Liver (tissue), 3 donors: ENCODE data around the gene GUK1.

Source experiments
- FOXA2 ChIP-seq: IDR thresholded peaks from 2 replicates; pipeline ENCODE4 v1.6.1; 2016; ENCODE audit warnings: antibody characterized with exemption
- RXRA ChIP-seq, 2 donors: IDR thresholded peaks; 2 replicates each; pipeline ENCODE4 v1.6.1; 2017 to 2018; ENCODE audit warnings: antibody characterized with exemption in 2 of 2, mild to moderate bottlenecking in 1 of 2
- SP1 ChIP-seq: IDR thresholded peaks from 2 replicates; pipeline ENCODE4 v1.6.1; 2018; ENCODE audit warnings: antibody characterized with exemption, mild to moderate bottlenecking
- TAF1 ChIP-seq: conservative IDR thresholded peaks from 2 replicates; pipeline ENCODE4 v1.6.1; 2016; ENCODE audit warnings: antibody characterized with exemption, mild to moderate bottlenecking
- TF ChIP-seq, protein P1 (sequence below): IDR thresholded peaks from 2 replicates; pipeline ENCODE4 v1.6.1; 2016; ENCODE audit warnings: antibody characterized with exemption, mild to moderate bottlenecking
- TF ChIP-seq, protein P2 (sequence below): fragments of 150-350 bp; IDR thresholded peaks from 2 replicates; pipeline ENCODE4 v1.5.1; 2017; ENCODE audit warnings: improper control_type of control experiment, low read depth, low read length; ENCODE audit not compliant: missing input control
- TF ChIP-seq, protein P3 (sequence below): IDR thresholded peaks from 2 replicates; pipeline ENCODE4 v1.6.1; 2016; ENCODE audit warnings: antibody characterized with exemption
- TF ChIP-seq, protein P4 (sequence below): IDR thresholded peaks from 2 replicates; pipeline ENCODE4 v1.6.1; 2016; ENCODE audit warnings: antibody characterized with exemption
- donor health status: healthy.
- donor health status: healthy.

DNA sequence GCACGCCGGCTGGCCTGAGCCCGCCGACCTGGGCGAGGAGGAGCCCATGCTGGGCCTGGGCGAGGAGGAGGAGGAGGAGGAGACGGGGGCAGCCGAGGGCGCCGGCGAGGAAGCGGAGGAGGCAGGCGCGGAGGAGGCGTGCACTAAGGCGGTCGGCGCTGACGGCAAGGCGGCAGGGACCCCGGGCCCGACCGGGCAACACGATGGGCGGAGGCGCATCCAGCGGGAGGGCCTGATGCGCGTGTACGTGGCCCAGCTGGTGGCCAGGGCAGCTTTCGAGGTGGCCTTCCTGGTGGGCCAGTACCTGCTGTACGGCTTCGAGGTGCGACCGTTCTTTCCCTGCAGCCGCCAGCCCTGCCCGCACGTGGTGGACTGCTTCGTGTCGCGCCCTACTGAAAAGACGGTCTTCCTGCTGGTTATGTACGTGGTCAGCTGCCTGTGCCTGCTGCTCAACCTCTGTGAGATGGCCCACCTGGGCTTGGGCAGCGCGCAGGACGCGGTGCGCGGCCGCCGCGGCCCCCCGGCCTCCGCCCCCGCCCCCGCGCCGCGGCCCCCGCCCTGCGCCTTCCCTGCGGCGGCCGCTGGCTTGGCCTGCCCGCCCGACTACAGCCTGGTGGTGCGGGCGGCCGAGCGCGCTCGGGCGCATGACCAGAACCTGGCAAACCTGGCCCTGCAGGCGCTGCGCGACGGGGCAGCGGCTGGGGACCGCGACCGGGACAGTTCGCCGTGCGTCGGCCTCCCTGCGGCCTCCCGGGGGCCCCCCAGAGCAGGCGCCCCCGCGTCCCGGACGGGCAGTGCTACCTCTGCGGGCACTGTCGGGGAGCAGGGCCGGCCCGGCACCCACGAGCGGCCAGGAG, 18.3 kb downstream of the GUK1 start:
- TF ChIP-seq, protein P1, sequence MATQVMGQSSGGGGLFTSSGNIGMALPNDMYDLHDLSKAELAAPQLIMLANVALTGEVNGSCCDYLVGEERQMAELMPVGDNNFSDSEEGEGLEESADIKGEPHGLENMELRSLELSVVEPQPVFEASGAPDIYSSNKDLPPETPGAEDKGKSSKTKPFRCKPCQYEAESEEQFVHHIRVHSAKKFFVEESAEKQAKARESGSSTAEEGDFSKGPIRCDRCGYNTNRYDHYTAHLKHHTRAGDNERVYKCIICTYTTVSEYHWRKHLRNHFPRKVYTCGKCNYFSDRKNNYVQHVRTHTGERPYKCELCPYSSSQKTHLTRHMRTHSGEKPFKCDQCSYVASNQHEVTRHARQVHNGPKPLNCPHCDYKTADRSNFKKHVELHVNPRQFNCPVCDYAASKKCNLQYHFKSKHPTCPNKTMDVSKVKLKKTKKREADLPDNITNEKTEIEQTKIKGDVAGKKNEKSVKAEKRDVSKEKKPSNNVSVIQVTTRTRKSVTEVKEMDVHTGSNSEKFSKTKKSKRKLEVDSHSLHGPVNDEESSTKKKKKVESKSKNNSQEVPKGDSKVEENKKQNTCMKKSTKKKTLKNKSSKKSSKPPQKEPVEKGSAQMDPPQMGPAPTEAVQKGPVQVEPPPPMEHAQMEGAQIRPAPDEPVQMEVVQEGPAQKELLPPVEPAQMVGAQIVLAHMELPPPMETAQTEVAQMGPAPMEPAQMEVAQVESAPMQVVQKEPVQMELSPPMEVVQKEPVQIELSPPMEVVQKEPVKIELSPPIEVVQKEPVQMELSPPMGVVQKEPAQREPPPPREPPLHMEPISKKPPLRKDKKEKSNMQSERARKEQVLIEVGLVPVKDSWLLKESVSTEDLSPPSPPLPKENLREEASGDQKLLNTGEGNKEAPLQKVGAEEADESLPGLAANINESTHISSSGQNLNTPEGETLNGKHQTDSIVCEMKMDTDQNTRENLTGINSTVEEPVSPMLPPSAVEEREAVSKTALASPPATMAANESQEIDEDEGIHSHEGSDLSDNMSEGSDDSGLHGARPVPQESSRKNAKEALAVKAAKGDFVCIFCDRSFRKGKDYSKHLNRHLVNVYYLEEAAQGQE: no peak
- TF ChIP-seq, protein P2, sequence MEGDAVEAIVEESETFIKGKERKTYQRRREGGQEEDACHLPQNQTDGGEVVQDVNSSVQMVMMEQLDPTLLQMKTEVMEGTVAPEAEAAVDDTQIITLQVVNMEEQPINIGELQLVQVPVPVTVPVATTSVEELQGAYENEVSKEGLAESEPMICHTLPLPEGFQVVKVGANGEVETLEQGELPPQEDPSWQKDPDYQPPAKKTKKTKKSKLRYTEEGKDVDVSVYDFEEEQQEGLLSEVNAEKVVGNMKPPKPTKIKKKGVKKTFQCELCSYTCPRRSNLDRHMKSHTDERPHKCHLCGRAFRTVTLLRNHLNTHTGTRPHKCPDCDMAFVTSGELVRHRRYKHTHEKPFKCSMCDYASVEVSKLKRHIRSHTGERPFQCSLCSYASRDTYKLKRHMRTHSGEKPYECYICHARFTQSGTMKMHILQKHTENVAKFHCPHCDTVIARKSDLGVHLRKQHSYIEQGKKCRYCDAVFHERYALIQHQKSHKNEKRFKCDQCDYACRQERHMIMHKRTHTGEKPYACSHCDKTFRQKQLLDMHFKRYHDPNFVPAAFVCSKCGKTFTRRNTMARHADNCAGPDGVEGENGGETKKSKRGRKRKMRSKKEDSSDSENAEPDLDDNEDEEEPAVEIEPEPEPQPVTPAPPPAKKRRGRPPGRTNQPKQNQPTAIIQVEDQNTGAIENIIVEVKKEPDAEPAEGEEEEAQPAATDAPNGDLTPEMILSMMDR: no peak
- TF ChIP-seq, protein P3, sequence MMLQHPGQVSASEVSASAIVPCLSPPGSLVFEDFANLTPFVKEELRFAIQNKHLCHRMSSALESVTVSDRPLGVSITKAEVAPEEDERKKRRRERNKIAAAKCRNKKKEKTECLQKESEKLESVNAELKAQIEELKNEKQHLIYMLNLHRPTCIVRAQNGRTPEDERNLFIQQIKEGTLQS: no peak
- TF ChIP-seq RXRA (IDR thresholded peaks at IDR 0.05): no peak
- no peak for TF ChIP-seq SP1
- TF ChIP-seq, protein P4, sequence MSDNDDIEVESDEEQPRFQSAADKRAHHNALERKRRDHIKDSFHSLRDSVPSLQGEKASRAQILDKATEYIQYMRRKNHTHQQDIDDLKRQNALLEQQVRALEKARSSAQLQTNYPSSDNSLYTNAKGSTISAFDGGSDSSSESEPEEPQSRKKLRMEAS: no peak
- TF ChIP-seq TAF1: no peak
- no peak for TF ChIP-seq FOXA2
